ENCODE measurements around the gene ATP6V0C. TPM values are rescaled to one million over a fixed set of nuclear protein-coding genes. Genes with fewer than 3 reads are reported as not detected.

Gene ATP6V0C
- total RNA-seq, 4 donors from 2014 or later, result 22.1 to 84.2 (median 56.2) TPM

- no peaks in the 10 kb centered on the region for H3K9me3 ChIP-seq
- H3K27ac ChIP-seq, result peak overlapping the region; percentile 82 to 94 (median 86)
- H3K36me3 ChIP-seq, result no peaks in the 10 kb centered on the region
- H3K4me1 ChIP-seq, result peaks cover 23 to 46% of the 10 kb centered on the region in 2 donors
- DNase-seq (no peak), ATAC-seq (no peak)
- no peak overlapping the region for H3K4me3 ChIP-seq
- intact Hi-C loops (cut with DNase I; ENCODE audit: low total_unique reads) (loop anchor here (1.0 to 10.0 kb wide), 3 partner anchors 15 to 140 kb away; partner anchors contain the start of genes ABCA3 and CCNF), in situ Hi-C loops (cut with MboI; ENCODE audit: low sequenced_read_pairs in 4 of 4) (loop anchor here in 1 of 4 donors (25.0 kb wide), 1 partner anchor 145 kb away; the partner anchor contains the start of gene ABCA3)
- TF ChIP-seq, protein P1, sequence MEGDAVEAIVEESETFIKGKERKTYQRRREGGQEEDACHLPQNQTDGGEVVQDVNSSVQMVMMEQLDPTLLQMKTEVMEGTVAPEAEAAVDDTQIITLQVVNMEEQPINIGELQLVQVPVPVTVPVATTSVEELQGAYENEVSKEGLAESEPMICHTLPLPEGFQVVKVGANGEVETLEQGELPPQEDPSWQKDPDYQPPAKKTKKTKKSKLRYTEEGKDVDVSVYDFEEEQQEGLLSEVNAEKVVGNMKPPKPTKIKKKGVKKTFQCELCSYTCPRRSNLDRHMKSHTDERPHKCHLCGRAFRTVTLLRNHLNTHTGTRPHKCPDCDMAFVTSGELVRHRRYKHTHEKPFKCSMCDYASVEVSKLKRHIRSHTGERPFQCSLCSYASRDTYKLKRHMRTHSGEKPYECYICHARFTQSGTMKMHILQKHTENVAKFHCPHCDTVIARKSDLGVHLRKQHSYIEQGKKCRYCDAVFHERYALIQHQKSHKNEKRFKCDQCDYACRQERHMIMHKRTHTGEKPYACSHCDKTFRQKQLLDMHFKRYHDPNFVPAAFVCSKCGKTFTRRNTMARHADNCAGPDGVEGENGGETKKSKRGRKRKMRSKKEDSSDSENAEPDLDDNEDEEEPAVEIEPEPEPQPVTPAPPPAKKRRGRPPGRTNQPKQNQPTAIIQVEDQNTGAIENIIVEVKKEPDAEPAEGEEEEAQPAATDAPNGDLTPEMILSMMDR (IDR thresholded peaks at IDR 0.05 in 4 of 5, conservative IDR thresholded peaks at IDR 0.05 in 1 of 5), result no peak
- TF ChIP-seq POLR2A (IDR thresholded peaks at IDR 0.05), result no peak
- no peaks in the 10 kb centered on the region for H3K27me3 ChIP-seq
Observed at GRCh38 chr16:2482249-2482648, 31.5 kb upstream of the ATP6V0C start.

DNA sequence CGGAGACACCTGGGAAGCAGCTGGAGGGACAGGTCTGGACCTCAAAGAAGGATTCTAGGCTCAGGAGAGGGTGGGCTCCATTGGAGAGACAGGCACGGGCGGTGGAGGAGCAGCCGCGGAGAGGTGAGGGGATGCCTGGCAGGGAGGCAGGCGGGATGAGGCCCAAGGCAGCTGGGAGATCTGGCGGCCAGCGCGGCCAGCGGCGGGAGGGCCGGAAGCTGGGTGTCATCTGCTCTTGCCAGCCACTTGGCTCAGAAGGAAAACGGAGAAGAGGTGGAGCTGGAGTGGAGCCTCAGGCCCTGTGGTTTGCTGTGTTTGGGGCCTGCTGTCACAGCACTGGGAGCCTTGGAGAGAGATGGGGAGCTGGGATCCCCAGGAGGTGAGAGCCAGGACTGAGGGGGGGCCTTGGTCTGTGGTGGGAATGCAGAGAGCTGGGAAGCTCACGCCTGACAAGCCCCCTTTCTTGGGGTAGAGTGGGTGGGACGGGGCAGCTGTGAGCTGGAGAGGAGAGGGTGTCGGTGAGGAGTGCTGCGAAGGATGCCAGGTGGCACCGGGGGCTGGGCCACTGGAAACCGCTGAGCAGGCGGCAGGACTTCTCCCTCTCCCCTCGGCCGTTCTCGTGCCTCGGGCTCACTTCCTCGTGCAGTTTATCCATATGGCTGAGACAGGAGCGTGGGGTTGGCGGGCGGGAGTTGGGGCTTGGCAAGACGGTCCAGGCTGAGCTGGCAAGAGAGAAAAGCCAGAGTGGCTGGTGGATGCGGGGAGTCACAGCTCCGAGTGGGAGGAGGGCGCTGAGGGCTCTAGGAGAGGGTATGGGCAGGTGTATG, 30.8 kb upstream of the ATP6V0C start:
- DNase-seq, result peak; percentile 53 to 83
- H3K27me3 ChIP-seq, result no peaks in the 10 kb centered on the region
- in situ Hi-C loops (cut with MboI; ENCODE audit: low sequenced_read_pairs in 4 of 4) (loop anchor here in 1 of 4 donors (25.0 kb wide), 1 partner anchor 146 kb away; the partner anchor contains the start of gene ABCA3), intact Hi-C loops (cut with DNase I; ENCODE audit: low total_unique reads) (loop anchor here (1.0 to 10.0 kb wide), 3 partner anchors 16 to 141 kb away; partner anchors contain the start of genes ABCA3 and CCNF)
- H3K4me3 ChIP-seq, result peak overlapping the region in 3 of 4 donors; percentile 26 to 37 (median 35)
- H3K36me3 ChIP-seq, result no peaks in the 10 kb centered on the region
- H3K4me1 ChIP-seq, result peaks cover 23 to 53% of the 10 kb centered on the region in 2 donors
- TF ChIP-seq, protein P1 (IDR thresholded peaks at IDR 0.05 in 4 of 5, conservative IDR thresholded peaks at IDR 0.05 in 1 of 5), result no peak
- TF ChIP-seq POLR2A (IDR thresholded peaks at IDR 0.05), result no peak
- peak; percentile 89 to 92 for ATAC-seq
- peak overlapping the region; percentile 82 to 94 (median 86) for H3K27ac ChIP-seq
- no peaks in the 10 kb centered on the region for H3K9me3 ChIP-seq

- no peak for DNase-seq
- in situ Hi-C loops (cut with MboI; ENCODE audit: low sequenced_read_pairs in 4 of 4), result loop anchor here in 1 of 4 donors (25.0 kb wide), 1 partner anchor 147 kb away; the partner anchor contains the start of gene ABCA3
- TF ChIP-seq, protein P1 (IDR thresholded peaks at IDR 0.05 in 4 of 5, conservative IDR thresholded peaks at IDR 0.05 in 1 of 5), result no peak
- TF ChIP-seq POLR2A (IDR thresholded peaks at IDR 0.05), result no peak
- no peaks in the 10 kb centered on the region for H3K36me3 ChIP-seq
- H3K9me3 ChIP-seq, result no peaks in the 10 kb centered on the region
- H3K27me3 ChIP-seq, result no peaks in the 10 kb centered on the region
- no peak overlapping the region for H3K4me3 ChIP-seq
- H3K27ac ChIP-seq, result peak overlapping the region in 3 of 4 donors; percentile 82 to 94 (median 85)
- H3K4me1 ChIP-seq, result peaks cover 23 to 53% of the 10 kb centered on the region in 2 donors
- intact Hi-C loops (cut with DNase I; ENCODE audit: low total_unique reads), result loop anchor here (5.0 to 10.0 kb wide), 2 partner anchors 59 to 142 kb away; partner anchors contain the start of genes ABCA3 and CCNF
- no peak for ATAC-seq
Observed at GRCh38 chr16:2483939-2484897, 29.5 kb upstream of the ATP6V0C start.

DNA sequence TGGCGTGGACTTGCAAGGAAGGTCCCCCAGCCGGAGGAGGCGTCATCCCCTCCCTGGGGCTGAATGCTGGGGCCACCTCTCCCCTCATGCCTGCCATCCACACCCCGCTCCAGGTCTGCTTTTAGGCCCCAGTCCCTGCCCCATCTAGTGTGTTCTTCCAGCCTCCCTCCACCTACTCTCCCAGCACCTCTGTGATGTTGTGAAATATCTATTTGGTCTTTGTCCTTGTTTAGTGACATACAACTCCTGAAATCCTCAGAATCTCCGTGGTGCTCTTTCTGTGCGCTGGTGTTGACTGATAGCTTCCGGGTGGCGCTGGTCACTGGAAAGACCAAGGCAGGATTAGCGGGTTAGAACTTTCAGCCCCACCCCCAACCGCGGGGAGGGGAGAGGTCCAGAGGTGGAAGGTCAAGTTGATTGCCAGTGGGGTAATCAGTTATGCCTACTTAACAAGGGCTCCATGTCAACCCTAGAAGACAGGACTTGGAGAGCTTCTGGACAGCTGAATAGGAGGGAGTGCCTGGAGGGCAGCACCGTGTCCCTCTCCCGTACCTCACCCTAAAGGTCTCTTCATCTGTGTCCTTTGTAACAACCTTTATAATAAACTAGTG, 28.7 kb upstream of the ATP6V0C start:
- intact Hi-C loops (cut with DNase I; ENCODE audit: low total_unique reads), result loop anchor here (5.0 to 10.0 kb wide), 2 partner anchors 60 to 143 kb away; partner anchors contain the start of genes ABCA3 and CCNF
- Histone ChIP-seq H3K27ac (peak overlapping the region in 1 of 4 donors; percentile 21), H3K27me3 (no peaks in the 10 kb centered on the region), H3K4me3 (no peak overlapping the region), H3K4me1 (peaks cover 23 to 53% of the 10 kb centered on the region in 2 donors), H3K9me3 (no peaks in the 10 kb centered on the region), H3K36me3 (no peaks in the 10 kb centered on the region)
- DNase-seq (no peak), ATAC-seq (no peak)
- in situ Hi-C loops (cut with MboI; ENCODE audit: low sequenced_read_pairs in 4 of 4), result loop anchor here in 1 of 4 donors (25.0 kb wide), 1 partner anchor 148 kb away; the partner anchor contains the start of gene ABCA3
- TF ChIP-seq POLR2A (IDR thresholded peaks at IDR 0.05), result no peak
- TF ChIP-seq, protein P1 (IDR thresholded peaks at IDR 0.05 in 4 of 5, conservative IDR thresholded peaks at IDR 0.05 in 1 of 5), result no peak

All from gastrocnemius medialis (tissue), 4 donors.